Fibroblast of lung (primary cell): ENCODE measurements around the gene UGT1A7.

ENCODE experiments used
- CTCF ChIP-seq, 2 donors: IDR thresholded peaks in 1 of 2; conservative IDR thresholded peaks in 1 of 2; 1 replicate in 1 of 2; 2 replicates in 1 of 2; pipeline ENCODE4 v1.5.1; 2011 to 2012; ENCODE audit warnings: low read length in 2 of 2, control low read depth in 1 of 2, inconsistent platforms in 1 of 2, low read depth in 1 of 2, mild to moderate bottlenecking in 1 of 2
- EZH2 ChIP-seq: IDR thresholded peaks from 2 replicates; pipeline ENCODE4 v1.5.1; 2012; ENCODE audit warnings: low read length, control low read depth, mild to moderate bottlenecking; ENCODE audit errors: missing control alignments

- no peak for TF ChIP-seq CTCF (conservative IDR thresholded peaks at IDR 0.05 in 1 of 2, IDR thresholded peaks at IDR 0.05 in 1 of 2; ENCODE audit: low read depth in 1 of 2, low read length in 2 of 2)
- TF ChIP-seq EZH2: no peak
Observed at GRCh38 chr2:233822101-233822771, 140.5 kb downstream of the UGT1A7 start.
